ENCODE results near the gene ABCC4. TPM values are rescaled to one million over a fixed set of nuclear protein-coding genes. Genes with fewer than 3 reads are reported as not detected.

Gene ABCC4
- total and polyA plus RNA-seq, 9 of the 15 experiments (the other 6 are each of a cell fraction or from before 2014, with no cell fraction given): 9.4 to 46.1 (median 25.4) TPM

- TF ChIP-seq, protein P1, sequence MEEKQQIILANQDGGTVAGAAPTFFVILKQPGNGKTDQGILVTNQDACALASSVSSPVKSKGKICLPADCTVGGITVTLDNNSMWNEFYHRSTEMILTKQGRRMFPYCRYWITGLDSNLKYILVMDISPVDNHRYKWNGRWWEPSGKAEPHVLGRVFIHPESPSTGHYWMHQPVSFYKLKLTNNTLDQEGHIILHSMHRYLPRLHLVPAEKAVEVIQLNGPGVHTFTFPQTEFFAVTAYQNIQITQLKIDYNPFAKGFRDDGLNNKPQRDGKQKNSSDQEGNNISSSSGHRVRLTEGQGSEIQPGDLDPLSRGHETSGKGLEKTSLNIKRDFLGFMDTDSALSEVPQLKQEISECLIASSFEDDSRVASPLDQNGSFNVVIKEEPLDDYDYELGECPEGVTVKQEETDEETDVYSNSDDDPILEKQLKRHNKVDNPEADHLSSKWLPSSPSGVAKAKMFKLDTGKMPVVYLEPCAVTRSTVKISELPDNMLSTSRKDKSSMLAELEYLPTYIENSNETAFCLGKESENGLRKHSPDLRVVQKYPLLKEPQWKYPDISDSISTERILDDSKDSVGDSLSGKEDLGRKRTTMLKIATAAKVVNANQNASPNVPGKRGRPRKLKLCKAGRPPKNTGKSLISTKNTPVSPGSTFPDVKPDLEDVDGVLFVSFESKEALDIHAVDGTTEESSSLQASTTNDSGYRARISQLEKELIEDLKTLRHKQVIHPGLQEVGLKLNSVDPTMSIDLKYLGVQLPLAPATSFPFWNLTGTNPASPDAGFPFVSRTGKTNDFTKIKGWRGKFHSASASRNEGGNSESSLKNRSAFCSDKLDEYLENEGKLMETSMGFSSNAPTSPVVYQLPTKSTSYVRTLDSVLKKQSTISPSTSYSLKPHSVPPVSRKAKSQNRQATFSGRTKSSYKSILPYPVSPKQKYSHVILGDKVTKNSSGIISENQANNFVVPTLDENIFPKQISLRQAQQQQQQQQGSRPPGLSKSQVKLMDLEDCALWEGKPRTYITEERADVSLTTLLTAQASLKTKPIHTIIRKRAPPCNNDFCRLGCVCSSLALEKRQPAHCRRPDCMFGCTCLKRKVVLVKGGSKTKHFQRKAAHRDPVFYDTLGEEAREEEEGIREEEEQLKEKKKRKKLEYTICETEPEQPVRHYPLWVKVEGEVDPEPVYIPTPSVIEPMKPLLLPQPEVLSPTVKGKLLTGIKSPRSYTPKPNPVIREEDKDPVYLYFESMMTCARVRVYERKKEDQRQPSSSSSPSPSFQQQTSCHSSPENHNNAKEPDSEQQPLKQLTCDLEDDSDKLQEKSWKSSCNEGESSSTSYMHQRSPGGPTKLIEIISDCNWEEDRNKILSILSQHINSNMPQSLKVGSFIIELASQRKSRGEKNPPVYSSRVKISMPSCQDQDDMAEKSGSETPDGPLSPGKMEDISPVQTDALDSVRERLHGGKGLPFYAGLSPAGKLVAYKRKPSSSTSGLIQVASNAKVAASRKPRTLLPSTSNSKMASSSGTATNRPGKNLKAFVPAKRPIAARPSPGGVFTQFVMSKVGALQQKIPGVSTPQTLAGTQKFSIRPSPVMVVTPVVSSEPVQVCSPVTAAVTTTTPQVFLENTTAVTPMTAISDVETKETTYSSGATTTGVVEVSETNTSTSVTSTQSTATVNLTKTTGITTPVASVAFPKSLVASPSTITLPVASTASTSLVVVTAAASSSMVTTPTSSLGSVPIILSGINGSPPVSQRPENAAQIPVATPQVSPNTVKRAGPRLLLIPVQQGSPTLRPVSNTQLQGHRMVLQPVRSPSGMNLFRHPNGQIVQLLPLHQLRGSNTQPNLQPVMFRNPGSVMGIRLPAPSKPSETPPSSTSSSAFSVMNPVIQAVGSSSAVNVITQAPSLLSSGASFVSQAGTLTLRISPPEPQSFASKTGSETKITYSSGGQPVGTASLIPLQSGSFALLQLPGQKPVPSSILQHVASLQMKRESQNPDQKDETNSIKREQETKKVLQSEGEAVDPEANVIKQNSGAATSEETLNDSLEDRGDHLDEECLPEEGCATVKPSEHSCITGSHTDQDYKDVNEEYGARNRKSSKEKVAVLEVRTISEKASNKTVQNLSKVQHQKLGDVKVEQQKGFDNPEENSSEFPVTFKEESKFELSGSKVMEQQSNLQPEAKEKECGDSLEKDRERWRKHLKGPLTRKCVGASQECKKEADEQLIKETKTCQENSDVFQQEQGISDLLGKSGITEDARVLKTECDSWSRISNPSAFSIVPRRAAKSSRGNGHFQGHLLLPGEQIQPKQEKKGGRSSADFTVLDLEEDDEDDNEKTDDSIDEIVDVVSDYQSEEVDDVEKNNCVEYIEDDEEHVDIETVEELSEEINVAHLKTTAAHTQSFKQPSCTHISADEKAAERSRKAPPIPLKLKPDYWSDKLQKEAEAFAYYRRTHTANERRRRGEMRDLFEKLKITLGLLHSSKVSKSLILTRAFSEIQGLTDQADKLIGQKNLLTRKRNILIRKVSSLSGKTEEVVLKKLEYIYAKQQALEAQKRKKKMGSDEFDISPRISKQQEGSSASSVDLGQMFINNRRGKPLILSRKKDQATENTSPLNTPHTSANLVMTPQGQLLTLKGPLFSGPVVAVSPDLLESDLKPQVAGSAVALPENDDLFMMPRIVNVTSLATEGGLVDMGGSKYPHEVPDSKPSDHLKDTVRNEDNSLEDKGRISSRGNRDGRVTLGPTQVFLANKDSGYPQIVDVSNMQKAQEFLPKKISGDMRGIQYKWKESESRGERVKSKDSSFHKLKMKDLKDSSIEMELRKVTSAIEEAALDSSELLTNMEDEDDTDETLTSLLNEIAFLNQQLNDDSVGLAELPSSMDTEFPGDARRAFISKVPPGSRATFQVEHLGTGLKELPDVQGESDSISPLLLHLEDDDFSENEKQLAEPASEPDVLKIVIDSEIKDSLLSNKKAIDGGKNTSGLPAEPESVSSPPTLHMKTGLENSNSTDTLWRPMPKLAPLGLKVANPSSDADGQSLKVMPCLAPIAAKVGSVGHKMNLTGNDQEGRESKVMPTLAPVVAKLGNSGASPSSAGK (IDR thresholded peaks at IDR 0.05): peak; percentile 17; the same call in 1 of the 2 replicates
- TF ChIP-seq ZFX (CRISPR knock-in tag; IDR thresholded peaks at IDR 0.05): no peak
- TF ChIP-seq FOXA1 (IDR thresholded peaks at IDR 0.05; ENCODE audit: borderline replicate concordance): no peak
- TF ChIP-seq ZNF668 (CRISPR knock-in tag; IDR thresholded peaks at IDR 0.05): no peak
- TF ChIP-seq, protein P2, sequence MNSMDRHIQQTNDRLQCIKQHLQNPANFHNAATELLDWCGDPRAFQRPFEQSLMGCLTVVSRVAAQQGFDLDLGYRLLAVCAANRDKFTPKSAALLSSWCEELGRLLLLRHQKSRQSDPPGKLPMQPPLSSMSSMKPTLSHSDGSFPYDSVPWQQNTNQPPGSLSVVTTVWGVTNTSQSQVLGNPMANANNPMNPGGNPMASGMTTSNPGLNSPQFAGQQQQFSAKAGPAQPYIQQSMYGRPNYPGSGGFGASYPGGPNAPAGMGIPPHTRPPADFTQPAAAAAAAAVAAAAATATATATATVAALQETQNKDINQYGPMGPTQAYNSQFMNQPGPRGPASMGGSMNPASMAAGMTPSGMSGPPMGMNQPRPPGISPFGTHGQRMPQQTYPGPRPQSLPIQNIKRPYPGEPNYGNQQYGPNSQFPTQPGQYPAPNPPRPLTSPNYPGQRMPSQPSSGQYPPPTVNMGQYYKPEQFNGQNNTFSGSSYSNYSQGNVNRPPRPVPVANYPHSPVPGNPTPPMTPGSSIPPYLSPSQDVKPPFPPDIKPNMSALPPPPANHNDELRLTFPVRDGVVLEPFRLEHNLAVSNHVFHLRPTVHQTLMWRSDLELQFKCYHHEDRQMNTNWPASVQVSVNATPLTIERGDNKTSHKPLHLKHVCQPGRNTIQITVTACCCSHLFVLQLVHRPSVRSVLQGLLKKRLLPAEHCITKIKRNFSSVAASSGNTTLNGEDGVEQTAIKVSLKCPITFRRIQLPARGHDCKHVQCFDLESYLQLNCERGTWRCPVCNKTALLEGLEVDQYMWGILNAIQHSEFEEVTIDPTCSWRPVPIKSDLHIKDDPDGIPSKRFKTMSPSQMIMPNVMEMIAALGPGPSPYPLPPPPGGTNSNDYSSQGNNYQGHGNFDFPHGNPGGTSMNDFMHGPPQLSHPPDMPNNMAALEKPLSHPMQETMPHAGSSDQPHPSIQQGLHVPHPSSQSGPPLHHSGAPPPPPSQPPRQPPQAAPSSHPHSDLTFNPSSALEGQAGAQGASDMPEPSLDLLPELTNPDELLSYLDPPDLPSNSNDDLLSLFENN (IDR thresholded peaks at IDR 0.05; ENCODE audit: low read depth in 2 of 2, low read length in 2 of 2): no peak
- TF ChIP-seq TOE1 (IDR thresholded peaks at IDR 0.05; ENCODE audit: borderline replicate concordance): no peak
- TF ChIP-seq TOE1 (CRISPR knock-in tag; IDR thresholded peaks at IDR 0.05; ENCODE audit: borderline replicate concordance, low read depth): no peak
- peak; percentile 62 for TF ChIP-seq PCBP1 (IDR thresholded peaks at IDR 0.05; ENCODE audit: low read depth, low read length, poor library complexity, severe bottlenecking)
- TF ChIP-seq ZNF780A (CRISPR knock-in tag; IDR thresholded peaks at IDR 0.05): no peak
- TF ChIP-seq ZNF830 (CRISPR knock-in tag; IDR thresholded peaks at IDR 0.05): no peak
- TF ChIP-seq ZNF77 (CRISPR knock-in tag; IDR thresholded peaks at IDR 0.05): no peak
- TF ChIP-seq CGGBP1 (CRISPR knock-in tag; IDR thresholded peaks at IDR 0.05): no peak
- peak; percentile 95 for TF ChIP-seq HNRNPK (IDR thresholded peaks at IDR 0.05; ENCODE audit: low read depth, low read length, poor library complexity, severe bottlenecking)
Observed at GRCh38 chr13:95325485-95325884, 24.2 kb upstream of the ABCC4 start (continued).

Data from K562 (cell line).